ENCODE measurements around the gene MAP2K6. TPM values are rescaled to one million over a fixed set of nuclear protein-coding genes. Genes with fewer than 3 reads are reported as not detected.
A peak's percentile ranks its signal among the peaks of the same experiment; 100 is the strongest.

Gene MAP2K6
- total RNA-seq, 1 experiment from 2014 or later = 1.4 TPM

DNA sequence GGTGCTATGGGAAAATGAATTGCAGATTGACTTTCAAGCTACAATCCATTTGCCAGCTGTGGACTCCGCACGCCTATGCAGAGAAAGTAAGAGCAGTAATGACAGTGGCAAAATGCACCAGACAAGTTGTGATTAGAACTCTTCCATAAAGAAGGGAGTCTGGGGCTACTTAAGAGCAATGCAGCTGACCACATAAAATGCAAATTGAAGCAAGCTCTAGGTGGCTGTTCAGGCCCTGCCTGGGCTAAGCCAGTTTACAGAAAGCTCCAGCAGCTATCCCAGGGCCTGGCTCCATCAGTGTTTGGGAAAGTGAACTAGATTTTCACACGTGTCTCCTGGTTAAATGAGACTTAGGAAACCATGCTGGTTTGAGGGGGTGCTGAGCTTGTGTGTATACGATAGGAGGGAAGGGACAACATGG is 2.2 kb upstream of the MAP2K6 start:
- H3K4me3 ChIP-seq = no peak overlapping the region
- no peaks in the 10 kb centered on the region for H3K27me3 ChIP-seq (replicated peaks)
- no peaks in the 10 kb centered on the region; the same call in 1 of the 2 replicates for H3K9me3 ChIP-seq (replicated peaks)
- H3K4me1 ChIP-seq (replicated peaks) = peaks cover 9% of the 10 kb centered on the region
- H3K27ac ChIP-seq = no peak overlapping the region
- no peak for DNase-seq (ENCODE audit: low read depth in 1 of 2, low spot score in 2 of 2)
- H3K36me3 ChIP-seq = no peaks in the 10 kb centered on the region

- no peak overlapping the region for H3K4me3 ChIP-seq
- no peaks in the 10 kb centered on the region; the same call in 1 of the 2 replicates for H3K9me3 ChIP-seq (replicated peaks)
- no peak for DNase-seq (ENCODE audit: low read depth in 1 of 2, low spot score in 2 of 2)
- no peaks in the 10 kb centered on the region for H3K27me3 ChIP-seq (replicated peaks)
- H3K36me3 ChIP-seq = no peaks in the 10 kb centered on the region
- H3K4me1 ChIP-seq (replicated peaks) = peaks cover 18% of the 10 kb centered on the region
- no peak overlapping the region for H3K27ac ChIP-seq
Measured at GRCh38 chr17:69415431-69415830, 934 bp downstream of the MAP2K6 start.

GRCh38 chr17:69417545-69418483 is 3.3 kb downstream of the MAP2K6 start:
- peaks cover 18% of the 10 kb centered on the region for H3K4me1 ChIP-seq (replicated peaks)
- no peaks in the 10 kb centered on the region for H3K36me3 ChIP-seq
- H3K27me3 ChIP-seq (replicated peaks) = no peaks in the 10 kb centered on the region
- no peak overlapping the region for H3K27ac ChIP-seq
- no peak overlapping the region for H3K4me3 ChIP-seq
- peak in 1 of 2 experiments; percentile 12 for DNase-seq (ENCODE audit: low read depth in 1 of 2, low spot score in 2 of 2)
- no peaks in the 10 kb centered on the region; the same call in 1 of the 2 replicates for H3K9me3 ChIP-seq (replicated peaks)

- H3K4me1 ChIP-seq (replicated peaks) = peaks cover 18% of the 10 kb centered on the region
- H3K27ac ChIP-seq = no peak overlapping the region
- no peaks in the 10 kb centered on the region for H3K27me3 ChIP-seq (replicated peaks)
- no peaks in the 10 kb centered on the region; the same call in 1 of the 2 replicates for H3K9me3 ChIP-seq (replicated peaks)
- H3K36me3 ChIP-seq = no peaks in the 10 kb centered on the region
- no peak overlapping the region for H3K4me3 ChIP-seq
- no peak for DNase-seq (ENCODE audit: low read depth in 1 of 2, low spot score in 2 of 2)
Measured at GRCh38 chr17:69418535-69418934, 4.0 kb downstream of the MAP2K6 start.

GRCh38 chr17:69423450-69423849 is 9.0 kb downstream of the MAP2K6 start:
- Histone ChIP-seq H3K36me3 (no peaks in the 10 kb centered on the region), H3K9me3 (replicated peaks) (0 out of 2 replicates have a peak, but pooled peaks cover 2% of the 10 kb centered on the region), H3K4me3 (no peak overlapping the region), H3K4me1 (replicated peaks) (no peaks in the 10 kb centered on the region), H3K27ac (no peak overlapping the region), H3K27me3 (replicated peaks) (no peaks in the 10 kb centered on the region)
- no peak for DNase-seq (ENCODE audit: low read depth in 1 of 2, low spot score in 2 of 2)

DNA sequence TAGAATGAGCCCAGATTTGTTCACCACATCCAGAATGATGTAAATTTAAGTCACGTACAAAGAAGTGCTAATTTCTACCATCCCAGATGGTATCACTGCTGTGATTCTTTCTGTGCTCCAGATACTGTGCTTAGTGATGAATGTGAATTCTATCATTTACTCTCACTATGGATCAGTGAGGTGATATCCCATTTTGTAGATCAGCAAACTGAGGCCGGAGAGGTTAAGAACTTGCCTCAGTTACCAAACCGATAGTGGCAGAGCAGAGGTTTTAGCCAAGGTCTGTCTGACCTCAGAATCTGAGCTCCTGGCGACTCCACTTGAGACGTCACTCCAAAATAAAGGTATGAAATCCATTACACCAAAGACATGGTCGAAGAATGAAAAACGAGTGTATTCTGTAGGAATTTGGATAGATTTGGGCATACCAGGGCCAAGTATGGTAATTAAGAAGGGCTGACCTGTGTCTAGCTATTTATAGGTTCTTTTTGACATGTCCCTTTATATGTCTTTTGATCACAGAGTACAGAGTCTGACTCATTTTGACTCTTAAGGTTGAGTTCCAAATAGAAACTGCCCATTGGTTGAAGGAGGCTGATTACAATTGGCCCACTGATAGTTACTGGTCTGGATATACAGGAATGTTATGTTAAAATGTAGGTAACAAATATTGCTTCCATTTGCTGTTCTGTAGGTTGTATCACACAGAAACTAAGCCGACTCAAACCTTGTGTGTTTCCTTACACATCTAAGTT is 10.0 kb downstream of the MAP2K6 start:
- no peak overlapping the region for H3K4me3 ChIP-seq
- DNase-seq (ENCODE audit: low read depth in 1 of 2, low spot score in 2 of 2) = no peak
- H3K4me1 ChIP-seq (replicated peaks) = no peaks in the 10 kb centered on the region
- no peaks in the 10 kb centered on the region for H3K27me3 ChIP-seq (replicated peaks)
- 0 out of 2 replicates have a peak, but pooled peaks cover 2% of the 10 kb centered on the region for H3K9me3 ChIP-seq (replicated peaks)
- H3K36me3 ChIP-seq = no peaks in the 10 kb centered on the region
- no peak overlapping the region for H3K27ac ChIP-seq

- 0 out of 2 replicates have a peak, but pooled peaks cover 2% of the 10 kb centered on the region for H3K9me3 ChIP-seq (replicated peaks)
- no peaks in the 10 kb centered on the region for H3K4me1 ChIP-seq (replicated peaks)
- H3K27ac ChIP-seq = no peak overlapping the region
- no peak overlapping the region for H3K4me3 ChIP-seq
- no peak for DNase-seq (ENCODE audit: low read depth in 1 of 2, low spot score in 2 of 2)
- H3K36me3 ChIP-seq = no peaks in the 10 kb centered on the region
- no peaks in the 10 kb centered on the region for H3K27me3 ChIP-seq (replicated peaks)
Measured at GRCh38 chr17:69425978-69426377, 11.5 kb downstream of the MAP2K6 start.

DNA sequence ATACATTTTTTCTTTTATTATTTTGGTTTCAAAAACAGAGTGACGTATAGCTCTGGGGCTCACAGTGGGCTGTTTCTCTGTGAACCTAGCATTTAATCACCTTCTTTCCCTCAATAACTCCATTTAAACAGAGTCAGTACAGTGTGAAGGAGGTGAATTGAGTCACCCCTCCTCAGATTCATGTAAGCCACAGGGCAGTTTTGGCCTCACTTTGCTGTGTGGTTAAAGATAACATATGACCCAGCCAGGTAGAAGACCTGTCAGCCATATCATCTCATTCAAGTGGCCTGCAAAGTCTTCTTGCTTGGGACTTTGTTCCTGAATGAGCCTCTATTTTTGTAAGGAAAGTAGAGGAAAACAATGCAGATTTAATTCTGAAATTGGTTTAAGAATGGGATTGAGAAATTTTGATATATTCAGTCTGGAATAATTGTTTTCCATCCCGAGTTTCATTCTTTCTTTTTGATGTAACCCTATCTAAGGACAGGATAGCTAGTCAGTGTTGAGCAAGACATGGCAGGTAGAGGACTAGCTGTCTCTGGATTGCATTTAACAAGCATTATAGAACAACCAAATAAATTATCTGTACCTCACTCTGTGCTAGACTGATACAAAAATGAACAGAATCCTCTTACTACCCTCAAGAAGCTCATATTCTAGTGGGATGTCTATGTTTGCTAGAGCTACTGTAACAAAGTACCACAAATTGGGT is 13.1 kb downstream of the MAP2K6 start:
- no peaks in the 10 kb centered on the region for H3K36me3 ChIP-seq

DNA sequence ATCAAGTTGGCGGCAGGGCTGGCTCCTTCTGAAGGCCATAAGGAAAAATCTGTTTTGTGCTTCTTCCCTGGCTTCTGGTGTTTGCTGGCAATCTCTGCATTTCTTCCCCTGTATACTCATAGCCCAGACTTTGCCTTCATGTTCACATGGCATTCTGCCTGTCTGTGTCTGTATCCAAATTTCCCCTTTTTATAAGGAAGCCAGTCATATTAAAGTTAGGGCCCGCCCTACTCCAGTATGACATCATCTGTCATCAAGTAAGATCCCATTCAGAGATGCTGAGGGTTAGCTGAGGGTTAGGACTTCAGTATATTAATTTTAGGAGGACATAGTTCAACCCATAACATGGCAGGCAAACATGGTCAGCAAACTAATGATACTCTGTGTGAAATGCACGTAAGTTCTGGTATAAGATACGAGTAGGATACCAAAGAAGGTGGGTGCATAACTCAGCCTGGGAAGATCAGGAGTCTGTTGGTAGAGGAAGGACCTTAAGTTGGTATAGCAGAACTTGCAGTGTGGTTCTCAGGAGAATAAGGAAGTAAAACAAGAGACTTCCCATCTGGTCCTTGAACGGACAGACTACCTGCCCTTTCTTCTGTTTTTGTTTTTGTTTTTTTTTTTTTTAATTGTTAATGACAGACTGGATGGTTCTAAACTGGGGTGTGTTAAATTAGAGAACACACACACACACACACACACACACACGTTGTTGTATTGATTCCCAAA is 13.9 kb downstream of the MAP2K6 start:
- Histone ChIP-seq H3K9me3 (replicated peaks) (0 out of 2 replicates have a peak, but pooled peaks cover 2% of the 10 kb centered on the region), H3K27ac (no peak overlapping the region), H3K4me1 (replicated peaks) (no peaks in the 10 kb centered on the region), H3K27me3 (replicated peaks) (no peaks in the 10 kb centered on the region), H3K36me3 (no peaks in the 10 kb centered on the region), H3K4me3 (no peak overlapping the region)
- DNase-seq (ENCODE audit: low read depth in 1 of 2, low spot score in 2 of 2) = no peak

More for the DNA sequence above, 13.1 kb downstream of the MAP2K6 start:
- no peak overlapping the region for H3K4me3 ChIP-seq
- no peaks in the 10 kb centered on the region for H3K27me3 ChIP-seq (replicated peaks)
- no peaks in the 10 kb centered on the region for H3K4me1 ChIP-seq (replicated peaks)
- H3K27ac ChIP-seq = no peak overlapping the region
- H3K9me3 ChIP-seq (replicated peaks) = 0 out of 2 replicates have a peak, but pooled peaks cover 2% of the 10 kb centered on the region
- DNase-seq (ENCODE audit: low read depth in 1 of 2, low spot score in 2 of 2) = no peak

DNA sequence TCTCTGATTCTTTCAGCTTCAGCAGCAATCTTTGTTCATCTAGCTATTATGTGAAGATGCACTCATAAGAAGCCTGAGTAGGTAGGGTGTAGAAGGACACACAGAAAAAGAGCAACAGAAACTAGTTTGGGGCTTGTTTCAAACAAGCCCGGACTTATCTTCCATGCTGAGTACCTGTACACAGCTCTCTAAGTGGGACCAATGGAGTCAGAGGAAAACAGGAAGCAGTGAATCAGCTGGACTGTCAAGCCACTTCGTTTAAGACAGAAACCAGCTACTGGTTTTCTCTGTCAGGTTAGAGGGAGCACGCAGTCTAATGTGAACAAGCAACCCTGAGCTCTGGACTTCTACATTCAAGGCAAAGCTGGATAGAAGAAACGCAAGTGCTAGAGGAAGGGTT is 16.0 kb downstream of the MAP2K6 start:
- no peak overlapping the region for H3K4me3 ChIP-seq
- H3K27ac ChIP-seq = no peak overlapping the region
- H3K4me1 ChIP-seq (replicated peaks) = no peaks in the 10 kb centered on the region
- no peaks in the 10 kb centered on the region for H3K36me3 ChIP-seq
- no peak for DNase-seq (ENCODE audit: low read depth in 1 of 2, low spot score in 2 of 2)
- H3K27me3 ChIP-seq (replicated peaks) = no peaks in the 10 kb centered on the region
- H3K9me3 ChIP-seq (replicated peaks) = no peaks in the 10 kb centered on the region

DNA sequence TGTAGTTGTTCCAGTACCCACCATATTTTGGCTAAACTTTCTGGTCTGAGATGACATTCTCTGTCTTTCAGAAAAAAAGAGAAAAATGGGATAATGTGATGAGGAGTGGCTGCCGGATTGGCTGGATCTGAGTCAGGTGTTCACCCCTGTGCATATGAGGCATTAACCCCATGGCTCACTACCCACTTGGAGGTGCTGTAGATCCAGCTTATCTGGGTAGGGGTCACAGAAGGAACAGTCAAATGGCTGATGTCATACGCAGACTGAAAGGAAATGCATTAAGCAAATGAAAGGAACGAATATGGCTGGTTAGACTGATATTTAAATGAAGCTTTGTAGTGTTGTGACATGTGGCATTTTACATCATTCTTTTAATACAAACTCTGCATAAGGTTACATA is 17.3 kb downstream of the MAP2K6 start:
- DNase-seq (ENCODE audit: low read depth in 1 of 2, low spot score in 2 of 2) = no peak
- Histone ChIP-seq H3K4me1 (replicated peaks) (no peaks in the 10 kb centered on the region), H3K36me3 (no peaks in the 10 kb centered on the region), H3K27me3 (replicated peaks) (no peaks in the 10 kb centered on the region), H3K27ac (no peak overlapping the region), H3K4me3 (no peak overlapping the region), H3K9me3 (replicated peaks) (no peaks in the 10 kb centered on the region)

DNA sequence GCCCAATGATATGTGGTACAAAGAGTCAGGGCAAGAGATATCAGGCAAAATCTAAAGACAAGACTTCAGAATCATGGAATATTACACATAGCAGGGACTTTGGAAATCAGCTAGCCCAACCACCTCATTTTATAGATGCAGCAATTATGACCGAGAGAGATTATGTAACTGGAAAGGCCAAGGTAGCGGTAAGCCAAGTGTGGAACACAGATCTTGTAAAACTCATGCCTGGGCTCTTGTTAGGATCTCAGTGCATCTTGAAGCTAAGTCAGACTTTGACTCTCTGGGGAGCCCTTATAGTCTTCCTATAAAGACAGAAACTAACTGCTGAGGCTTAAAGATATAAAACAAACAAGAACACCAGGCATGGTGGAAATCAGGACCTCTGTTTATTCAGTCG is 18.6 kb downstream of the MAP2K6 start:
- Histone ChIP-seq H3K27me3 (replicated peaks) (no peaks in the 10 kb centered on the region), H3K9me3 (replicated peaks) (no peaks in the 10 kb centered on the region), H3K4me3 (no peak overlapping the region), H3K4me1 (replicated peaks) (no peaks in the 10 kb centered on the region), H3K27ac (no peak overlapping the region), H3K36me3 (no peaks in the 10 kb centered on the region)
- no peak for DNase-seq (ENCODE audit: low read depth in 1 of 2, low spot score in 2 of 2)

GRCh38 chr17:69434164-69434579 is 19.7 kb downstream of the MAP2K6 start:
- no peaks in the 10 kb centered on the region for H3K27me3 ChIP-seq (replicated peaks)
- H3K9me3 ChIP-seq (replicated peaks) = no peaks in the 10 kb centered on the region
- DNase-seq (ENCODE audit: low read depth in 1 of 2, low spot score in 2 of 2) = no peak
- H3K4me3 ChIP-seq = no peak overlapping the region
- no peaks in the 10 kb centered on the region for H3K36me3 ChIP-seq
- no peaks in the 10 kb centered on the region for H3K4me1 ChIP-seq (replicated peaks)
- H3K27ac ChIP-seq = no peak overlapping the region

All from SJSA1 (cell line).